B cell (primary cell): ENCODE results near the gene CERS6. TPM values are rescaled to one million over a fixed set of nuclear protein-coding genes. Genes with fewer than 3 reads are reported as not detected.

Experiments used
- ATAC-seq: fragments of 200-7000 bp; cut with Tn5 transposase; one replicate; pipeline ENCODE4 v1.10.0; 2021; ENCODE audit warnings: low read depth, mild to moderate bottlenecking, moderate number of reproducible peaks, moderate library complexity
- CTCF ChIA-PET: fragments of 350-600 bp; sonication (Branson Sonifier 250); formaldehyde crosslinking; loops from one replicate; lab custom pipeline; 2021; ENCODE audit warnings: antibody characterized with exemption, inconsistent platforms; lab: Charles Lee
- POLR2A ChIA-PET: fragments of 350-600 bp; sonication (Branson Sonifier 250); formaldehyde crosslinking; loops from one replicate; lab custom pipeline; 2021; ENCODE audit warnings: antibody characterized with exemption; lab: Charles Lee
- DNase-seq: peaks from one replicate; pipeline ENCODE4 v3.0.0; 2013
- H2AFZ ChIP-seq: 2 replicates; pipeline ENCODE4 v1.6.1; 2012; ENCODE audit warnings: mild to moderate bottlenecking, low read depth, low read length; ENCODE audit not compliant: insufficient read depth, poor library complexity, severe bottlenecking
- H3K27ac ChIP-seq, 2 donors: 1 replicate in 1 of 2; 2 replicates in 1 of 2; pipeline ENCODE4 v1.5.1; 2012 to 2013; ENCODE audit warnings: low read length in 2 of 2, mild to moderate bottlenecking in 2 of 2, moderate library complexity in 1 of 2
- H3K27me3 ChIP-seq, 4 experiments: fragments of 200-600 bp in 1 of 4; sonication (generic) in 1 of 4; replicated peaks in 1 of 4; 1 replicate in 2 of 4; 2 replicates in 2 of 4; pipeline versions ENCODE4 v1.6.1 to v1.7.0; 2013 to 2016; ENCODE audit warnings: low read length in 3 of 4, mild to moderate bottlenecking in 2 of 4, mixed read lengths in 1 of 4, moderate library complexity in 1 of 4; ENCODE audit not compliant: insufficient read depth in 4 of 4, control insufficient read depth in 3 of 4; ENCODE audit errors: control extremely low read depth in 1 of 4
- H3K36me3 ChIP-seq, 2 experiments: replicated peaks in 1 of 2; 1 replicate in 1 of 2; 2 replicates in 1 of 2; pipeline versions ENCODE4 v1.6.1 to v1.7.1; 2013; ENCODE audit warnings: low read length in 1 of 2; ENCODE audit not compliant: insufficient read depth in 2 of 2, control insufficient read depth in 1 of 2; ENCODE audit errors: control extremely low read depth in 1 of 2, extremely low read depth in 1 of 2
- H3K4me1 ChIP-seq, 2 donors: fragments of 200-600 bp in 1 of 2; sonication (generic) in 1 of 2; 1 replicate in 1 of 2; 2 replicates in 1 of 2; pipeline versions ENCODE4 v1.5.1 to v1.6.1; 2013 to 2017; ENCODE audit warnings: low read length in 2 of 2; ENCODE audit not compliant: control insufficient read depth in 2 of 2, insufficient read depth in 2 of 2
- H3K4me2 ChIP-seq: replicated peaks from 2 replicates; pipeline ENCODE3; 2012; ENCODE audit warnings: mild to moderate bottlenecking, low read depth, low read length; ENCODE audit not compliant: poor library complexity, severe bottlenecking
- H3K4me3 ChIP-seq, 5 experiments: fragments of 200-600 bp in 1 of 5; sonication (generic) in 1 of 5; 1 replicate in 3 of 5; 2 replicates in 2 of 5; pipeline versions ENCODE4 v1.5.1 to v1.7.0; 2011 to 2016; ENCODE audit warnings: low read length in 4 of 5, mild to moderate bottlenecking in 4 of 5, low read depth in 2 of 5, control low read depth in 1 of 5, moderate library complexity in 1 of 5; ENCODE audit not compliant: insufficient read depth in 1 of 5; ENCODE audit errors: control extremely low read depth in 1 of 5, extremely low read depth in 1 of 5
- H3K79me2 ChIP-seq: fragments of 200-600 bp; sonication (generic); one replicate; pipeline ENCODE4 v1.6.0; 2016; ENCODE audit warnings: low read length; ENCODE audit not compliant: control insufficient read depth, insufficient read depth
- H3K9ac ChIP-seq: fragments of 200-600 bp; sonication (generic); 2 replicates; pipeline ENCODE4 v1.6.1; 2017; ENCODE audit warnings: mild to moderate bottlenecking, low read length, moderate library complexity
- H3K9me3 ChIP-seq, 3 donors: one replicate each; pipeline versions ENCODE4 v1.6.1 to v1.7.1; 2013; ENCODE audit warnings: low read length in 2 of 3; ENCODE audit not compliant: control insufficient read depth in 2 of 3, insufficient read depth in 1 of 3; ENCODE audit errors: control extremely low read depth in 1 of 3
- H4K20me1 ChIP-seq: 2 replicates; pipeline ENCODE4 v1.6.0; 2012; ENCODE audit warnings: mild to moderate bottlenecking, low read length; ENCODE audit not compliant: insufficient read depth, control insufficient read depth, poor library complexity, severe bottlenecking
- H3K27ac Mint-ChIP-seq: one replicate; pipeline ENCODE4 v1.8.0; 2021; ENCODE audit warnings: mixed read lengths
- H3K27me3 Mint-ChIP-seq: one replicate; pipeline ENCODE4 v1.8.0; 2021; ENCODE audit warnings: mixed read lengths
- H3K4me1 Mint-ChIP-seq: one replicate; pipeline ENCODE4 v1.8.0; 2021; ENCODE audit warnings: mixed read lengths
- H3K4me3 Mint-ChIP-seq: one replicate; pipeline ENCODE4 v1.8.0; 2021; ENCODE audit warnings: mixed read lengths
- H3K9me3 Mint-ChIP-seq: one replicate; pipeline ENCODE4 v1.8.0; 2022; ENCODE audit warnings: mixed read lengths; ENCODE audit not compliant: insufficient read depth
- CTCF ChIP-seq: fragments of 200-600 bp; IDR thresholded peaks from one replicate; pipeline ENCODE4 v1.8.0; 2022; ENCODE audit warnings: antibody characterized with exemption, mild to moderate bottlenecking
- EZH2 ChIP-seq: IDR thresholded peaks from 2 replicates; pipeline ENCODE4 v1.6.1; 2012; ENCODE audit warnings: borderline replicate concordance, low read depth, mild to moderate bottlenecking, moderate library complexity, low read length; ENCODE audit not compliant: insufficient read depth, poor library complexity, severe bottlenecking
- WGBS: methylation state at CpG from one replicate; pipeline ENCODE4 v1.1.5; 2013; ENCODE audit warnings: missing lambda C conversion rate; ENCODE audit not compliant: insufficient coverage; 5-methylcytosine and 5-hydroxymethylcytosine counted together
- intact Hi-C: fragments of 100-400 bp; cut with micrococcal nuclease; formaldehyde crosslinking; loops from one replicate; pipeline ENCODE4 v1.10.0; 2022
- polyA plus RNA-seq: library from polyadenylated mRNA; depleted of rRNA; stranded (reverse); fragments of >200 nt; gene quantifications from 2 replicates; pipeline ENCODE4 v1.2.3, GENCODE V29; 2012
- total RNA-seq, 2 donors: library from RNA; stranded (reverse); fragments of 120-200 nt in 1 of 2; gene quantifications; 1 replicate in 1 of 2; 2 replicates in 1 of 2; pipeline versions ENCODE4 v1.2.3 to v1.2.4, GENCODE V29; 2013 to 2022

Gene CERS6
- total and polyA plus RNA-seq, 2 donors (not counting 1 experiment from before 2014, with no cell fraction given), result 2.2 to 5.5 TPM

GRCh38 chr2:168690381-168690885 is 234.4 kb downstream of the CERS6 start:
- no peak for DNase-seq

More at GRCh38 chr2:168690381-168690885, 234.4 kb downstream of the CERS6 start:
- Histone ChIP-seq H3K27ac (no peak overlapping the region), H3K4me2 (no peak overlapping the region), H3K4me1 (no peaks in the 10 kb centered on the region), H3K36me3 (peaks cover under 1 to 11% of the 10 kb centered on the region in 2 experiments), H2AFZ (no peak overlapping the region), H3K9ac (no peak overlapping the region), H3K9me3 (no peaks in the 10 kb centered on the region), H4K20me1 (no peaks in the 10 kb centered on the region), H3K27me3 (no peaks in the 10 kb centered on the region), H3K79me2 (no peaks in the 10 kb centered on the region), H3K4me3 (no peak overlapping the region)
- Mint-ChIP-seq H3K4me3 (no peak overlapping the region), H3K9me3 (no peaks in the 10 kb centered on the region), H3K4me1 (no peaks in the 10 kb centered on the region), H3K27ac (no peak overlapping the region), H3K27me3 (no peaks in the 10 kb centered on the region)
- POLR2A ChIA-PET, result no interaction called here
- WGBS, result 100% methylated on average over 1 of the region's 1 CpG
- ATAC-seq, result no peak
- TF ChIP-seq EZH2, result no peak
- no peak for TF ChIP-seq CTCF
- CTCF ChIA-PET, result interaction anchor here (0.7 to 4.3 kb wide), 4 partner anchors 340 to 349 kb away, joined by 3 to 22 read pairs (median 3); no protein-coding TSS in a partner anchor
- intact Hi-C loops, result no loop called here
